GM18909 (cell line): ENCODE results near the gene DCP1A.

ENCODE experiments used
- ATAC-seq: cut with Tn5 transposase; IDR thresholded peaks from one replicate; pipeline ENCODE4 v1.9.1; 2021; ENCODE audit warnings: mild to moderate bottlenecking; ENCODE audit not compliant: unreplicated experiment, poor library complexity

DCP1A gene

DNA sequence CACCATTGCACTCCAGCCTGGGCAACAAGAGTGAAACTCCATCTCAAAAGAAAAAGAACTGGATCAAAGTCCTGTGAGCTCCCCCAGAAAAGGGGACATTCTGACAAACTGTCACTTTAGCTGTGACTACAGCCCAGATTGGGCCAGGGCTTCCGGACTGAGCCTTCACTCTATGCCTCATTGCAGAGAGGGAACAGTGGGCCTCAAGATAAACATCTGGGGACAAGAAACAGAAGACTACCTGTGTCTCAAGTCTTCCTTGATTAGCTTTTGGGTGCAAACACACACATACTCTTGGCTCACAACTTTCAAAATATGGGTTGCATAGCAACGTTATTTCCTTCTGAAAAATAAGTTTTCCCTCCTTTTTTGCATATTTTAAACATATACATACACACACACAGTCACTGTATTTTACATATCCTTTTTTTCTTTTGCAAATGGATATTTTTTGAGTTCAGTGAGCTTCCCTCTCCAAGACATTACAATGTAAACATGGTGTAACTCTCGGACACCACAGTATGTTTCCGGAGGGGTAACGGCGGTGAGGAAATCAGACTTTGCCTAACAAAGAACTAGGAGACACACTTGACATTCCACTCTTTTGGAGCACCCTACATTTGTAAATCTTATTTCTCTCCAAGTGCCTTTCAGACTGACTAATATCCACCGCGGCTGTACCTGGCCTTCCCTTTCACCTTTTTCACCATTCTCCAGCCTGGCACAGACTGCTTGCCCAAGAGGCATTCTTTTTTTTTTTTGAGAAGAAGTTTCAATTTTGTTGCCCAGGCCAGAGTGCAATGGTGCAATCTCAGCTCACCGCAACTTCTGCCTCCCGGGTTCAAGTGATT is 95.0 kb downstream of the DCP1A start:
- ATAC-seq: no peak

DNA sequence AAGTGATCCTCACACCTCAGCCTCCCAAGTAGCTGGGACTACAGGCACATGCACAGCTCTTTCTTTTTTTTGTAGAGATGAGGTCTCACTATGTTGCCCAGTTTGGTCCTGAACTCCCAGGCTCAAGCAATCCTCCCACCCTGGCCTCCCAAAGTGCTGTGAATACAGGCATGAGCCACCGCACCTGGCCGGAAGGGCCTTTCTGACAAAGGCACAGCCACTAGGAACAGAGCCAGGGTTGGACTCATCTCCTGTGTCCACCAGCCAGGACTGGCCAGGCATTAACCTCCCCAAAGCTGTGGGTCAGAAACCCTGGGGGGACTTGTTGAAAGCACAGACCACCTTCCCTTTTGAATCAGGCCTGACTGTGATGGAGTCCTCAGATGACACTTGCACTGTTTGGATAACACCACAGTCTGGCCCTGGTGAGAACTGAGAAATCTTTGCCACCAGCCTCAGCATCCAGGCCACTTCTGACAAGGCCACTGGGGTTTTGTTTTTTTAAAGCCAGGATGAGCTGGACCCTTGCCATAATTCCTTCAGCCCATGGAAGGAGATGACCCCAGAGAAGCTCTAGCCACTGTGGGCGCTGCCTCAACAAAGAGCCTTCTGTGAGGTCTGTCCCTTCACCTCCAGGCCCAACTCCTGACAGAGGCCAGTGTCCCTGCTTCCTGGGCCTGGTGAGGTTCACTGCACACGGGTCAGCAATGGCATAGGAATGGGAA is 96.3 kb downstream of the DCP1A start:
- ATAC-seq: no peak

- ATAC-seq: no peak
Observed at GRCh38 chr3:53250453-53250852, 96.9 kb downstream of the DCP1A start.

DNA sequence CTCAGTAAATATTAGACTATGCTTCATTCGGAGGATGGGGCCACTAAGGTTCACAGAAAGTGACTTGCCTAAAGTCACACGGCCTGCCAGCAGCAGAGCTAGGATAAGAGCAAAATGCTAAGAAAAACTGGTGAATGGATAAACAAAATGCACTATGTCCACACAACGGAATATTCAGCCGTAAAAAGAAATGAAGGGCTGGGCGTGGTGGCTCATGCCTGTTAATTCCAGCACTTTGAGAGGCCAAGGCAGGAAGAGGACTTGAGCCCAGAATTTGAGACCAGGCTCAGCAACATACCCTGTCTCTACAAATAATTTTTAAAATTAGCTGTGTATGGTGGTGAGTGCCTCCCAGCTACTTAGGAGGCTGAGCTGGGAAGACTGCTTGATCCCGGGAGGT is 99.2 kb downstream of the DCP1A start:
- no peak for ATAC-seq

DNA sequence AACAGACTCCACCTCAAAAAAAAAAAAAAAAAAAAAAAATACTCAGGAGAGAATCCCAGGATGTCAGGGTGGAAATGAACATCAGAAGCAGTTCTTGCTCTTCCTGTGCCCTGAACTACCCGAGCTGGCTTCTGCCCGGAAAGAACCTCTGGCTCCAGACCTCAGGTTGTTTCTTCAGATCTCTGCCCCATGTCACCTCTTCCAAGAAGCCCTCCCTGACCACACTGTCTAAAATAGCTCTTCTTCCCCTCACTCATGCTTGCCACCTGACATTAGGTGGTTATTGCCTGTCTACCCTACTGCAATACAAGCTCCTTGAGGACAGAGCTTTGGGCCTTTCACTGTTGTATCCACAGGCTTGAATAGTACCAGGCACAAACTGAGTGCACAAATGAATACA is 99.7 kb downstream of the DCP1A start:
- no peak for ATAC-seq

- no peak for ATAC-seq
Observed at GRCh38 chr3:53244271-53244670, 103.1 kb downstream of the DCP1A start.

DNA sequence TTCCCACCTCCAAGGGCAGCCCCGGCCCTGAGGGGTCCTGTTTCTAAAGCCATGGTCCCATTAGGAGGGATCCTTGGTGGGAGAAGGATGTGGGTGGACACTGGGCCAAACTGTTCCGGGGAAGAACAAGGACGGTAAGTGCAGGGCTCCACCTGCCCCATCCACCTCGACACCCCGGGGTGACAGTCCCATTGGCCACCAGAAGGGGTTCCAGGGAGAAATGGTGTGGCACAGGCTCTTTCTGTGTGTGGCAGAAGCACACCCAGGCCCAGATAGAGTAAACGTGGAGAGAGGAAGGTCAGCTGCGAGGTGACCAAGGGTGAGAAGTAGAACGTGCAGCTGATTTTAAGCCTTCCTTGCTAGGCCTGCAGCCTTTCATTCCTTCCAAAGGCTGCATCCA is 103.6 kb downstream of the DCP1A start:
- ATAC-seq: no peak

- no peak for ATAC-seq
Observed at GRCh38 chr3:53243165-53243564, 104.2 kb downstream of the DCP1A start.

DNA sequence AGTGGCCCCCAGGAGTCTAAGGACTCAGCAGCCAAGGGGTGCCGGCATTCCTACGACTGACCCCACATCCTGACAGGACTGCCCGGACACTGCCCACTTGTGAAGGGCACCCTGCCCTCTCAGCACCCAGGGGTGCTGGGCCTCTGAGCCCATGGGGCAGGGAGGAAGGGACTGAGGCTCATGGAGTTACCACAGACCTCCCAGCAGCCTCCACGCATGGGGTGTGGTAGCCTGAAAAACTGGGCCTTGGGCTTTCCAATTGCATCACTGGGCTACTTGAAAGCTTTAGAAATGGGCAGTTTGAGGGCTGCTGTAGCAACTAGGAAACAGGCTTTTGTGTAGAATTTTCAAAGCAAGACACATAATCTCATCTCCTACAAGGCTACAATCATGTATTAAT is 104.7 kb downstream of the DCP1A start:
- ATAC-seq: no peak

GRCh38 chr3:53242155-53242554 is 105.2 kb downstream of the DCP1A start:
- ATAC-seq: no peak

GRCh38 chr3:53240989-53241972 is 106.1 kb downstream of the DCP1A start:
- ATAC-seq: no peak

GRCh38 chr3:53239800-53240199 is 107.5 kb downstream of the DCP1A start:
- no peak for ATAC-seq

GRCh38 chr3:53238886-53239285 is 108.5 kb downstream of the DCP1A start:
- ATAC-seq: no peak

- no peak for ATAC-seq
Observed at GRCh38 chr3:53238051-53238850, 109.1 kb downstream of the DCP1A start.

DNA sequence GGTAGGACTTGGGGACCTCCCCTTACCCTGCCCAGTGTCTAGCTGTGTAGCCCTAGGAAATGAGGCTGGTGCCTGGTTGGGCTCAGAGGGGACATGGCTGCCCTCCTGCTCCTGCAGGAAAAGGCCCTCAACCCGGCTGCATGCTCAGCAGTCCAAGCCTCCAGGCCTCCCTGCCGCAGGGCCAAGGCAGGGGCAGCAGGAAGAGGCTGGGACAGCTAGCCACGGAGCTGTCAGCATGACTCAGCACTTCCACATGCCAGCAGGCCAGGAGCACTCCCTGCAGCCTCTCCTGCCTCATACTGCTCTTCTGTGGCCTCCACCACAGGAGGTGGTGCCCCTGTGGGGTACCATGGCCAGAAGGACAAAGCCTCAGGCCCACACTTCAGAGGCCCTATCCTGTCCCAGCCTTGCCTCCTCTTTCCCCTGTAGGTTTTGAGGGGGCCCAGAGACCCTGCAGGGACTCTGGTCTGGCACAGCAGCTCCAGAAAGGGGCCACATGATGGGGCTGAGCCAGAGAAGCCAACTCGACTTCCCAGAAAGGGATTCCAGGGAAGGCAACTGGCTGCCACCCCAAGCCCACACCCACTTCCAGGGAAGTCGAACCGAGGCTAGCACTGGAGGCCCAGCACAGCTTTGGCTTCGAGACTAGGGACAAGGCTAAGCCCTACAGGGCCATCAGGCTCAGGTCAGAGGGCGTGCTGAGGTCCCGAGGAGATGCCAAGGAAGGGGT is 111.1 kb downstream of the DCP1A start:
- no peak for ATAC-seq

DNA sequence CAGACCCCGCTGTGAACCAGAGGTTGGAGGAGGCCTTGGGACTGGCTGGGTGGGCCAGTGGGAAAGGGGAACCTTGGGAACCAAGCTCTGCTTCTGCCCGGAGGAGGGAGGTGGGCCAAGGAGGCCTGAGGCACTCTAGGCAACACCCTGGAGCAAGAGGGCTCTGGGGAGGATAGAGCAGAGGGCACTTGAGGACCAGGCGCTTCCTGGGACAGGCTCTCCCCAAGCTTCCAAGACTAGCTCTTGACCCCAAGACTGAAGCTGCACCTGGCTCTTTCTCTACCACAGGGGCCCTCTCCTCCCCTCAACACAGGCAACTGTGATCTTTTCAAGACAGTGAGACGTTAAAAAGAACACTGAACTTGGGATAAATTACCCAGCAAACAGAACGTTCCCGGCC is 111.8 kb downstream of the DCP1A start:
- ATAC-seq: no peak

GRCh38 chr3:53234841-53235232 is 112.5 kb downstream of the DCP1A start:
- no peak for ATAC-seq

DNA sequence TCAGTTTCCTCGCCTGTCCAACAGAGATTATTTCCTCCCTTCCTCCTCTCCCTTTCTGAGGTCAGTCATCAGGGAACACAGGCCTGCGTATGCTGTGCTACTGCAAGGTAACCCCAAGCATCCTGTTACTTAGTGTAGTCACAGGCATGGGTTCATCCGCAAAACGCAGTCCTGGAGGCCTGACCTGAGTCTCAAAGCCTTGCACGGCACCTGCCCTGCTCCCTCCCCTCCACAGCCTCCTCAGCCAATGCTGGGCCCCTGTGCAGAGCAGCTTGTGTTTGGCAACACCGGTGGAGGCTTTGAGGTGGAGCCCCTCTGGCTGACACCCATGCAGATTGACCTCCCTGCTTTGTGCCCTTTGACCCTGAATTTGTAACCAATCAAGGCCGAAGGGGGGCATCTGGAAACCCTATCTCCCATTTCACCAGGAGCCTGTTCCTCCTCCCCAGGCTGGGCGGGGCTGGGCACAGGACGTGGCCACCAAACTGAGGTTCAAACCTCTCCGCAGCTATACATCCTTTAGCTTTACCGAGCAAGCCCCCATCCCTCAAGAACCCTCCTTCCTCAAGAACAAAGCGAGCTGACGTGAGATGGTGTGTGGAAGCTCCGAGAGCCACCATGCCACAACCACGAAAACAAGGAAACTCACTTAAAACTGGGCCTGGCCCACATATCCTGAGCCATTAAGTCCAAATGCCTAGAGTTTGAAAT is 113.1 kb downstream of the DCP1A start:
- no peak for ATAC-seq
